Mesodermal cell (in vitro differentiated cells): ENCODE results near the gene COG5. TPM values are rescaled to one million over a fixed set of nuclear protein-coding genes. Genes with fewer than 3 reads are reported as not detected.

ENCODE experiments used
- H3K27ac ChIP-seq: 2 replicates; pipeline ENCODE4 v1.7.0; 2013; ENCODE audit warnings: mild to moderate bottlenecking, low read depth, low read length, moderate library complexity; ENCODE audit not compliant: severe bottlenecking
- H3K36me3 ChIP-seq: 2 replicates; pipeline ENCODE4 v1.7.1; 2013; ENCODE audit warnings: mild to moderate bottlenecking, low read length, moderate library complexity; ENCODE audit not compliant: control insufficient read depth, insufficient read depth
- H3K4me1 ChIP-seq: one replicate; pipeline ENCODE4 v1.7.1; 2013; ENCODE audit warnings: mild to moderate bottlenecking, low read length; ENCODE audit not compliant: insufficient read depth, control insufficient read depth, poor library complexity, severe bottlenecking
- H3K4me3 ChIP-seq: 2 replicates; pipeline ENCODE4 v1.7.0; 2013; ENCODE audit warnings: low read length, control low read depth, mild to moderate bottlenecking; ENCODE audit not compliant: insufficient read depth, poor library complexity, severe bottlenecking; ENCODE audit errors: extremely low read depth
- H3K9me3 ChIP-seq: 2 replicates; pipeline ENCODE4 v1.7.1; 2013; ENCODE audit warnings: mild to moderate bottlenecking, low read length, moderate library complexity; ENCODE audit not compliant: control insufficient read depth
- WGBS, 2 experiments: methylation state at CpG; one replicate each; pipeline ENCODE4 v1.1.5; 2013; ENCODE audit warnings: missing lambda C conversion rate in 2 of 2; ENCODE audit not compliant: insufficient coverage in 2 of 2; 5-methylcytosine and 5-hydroxymethylcytosine counted together
- polyA plus RNA-seq, 2 experiments: library from polyadenylated mRNA; stranded (reverse); fragments of 50-300 nt; gene quantifications; one replicate each; pipeline ENCODE4 v1.2.3, GENCODE V29; 2013

COG5 gene
- 31.0 TPM for polyA plus RNA-seq (2013, experiment 1 of 2)
- polyA plus RNA-seq (2013, experiment 2 of 2), result 32.2 TPM

DNA sequence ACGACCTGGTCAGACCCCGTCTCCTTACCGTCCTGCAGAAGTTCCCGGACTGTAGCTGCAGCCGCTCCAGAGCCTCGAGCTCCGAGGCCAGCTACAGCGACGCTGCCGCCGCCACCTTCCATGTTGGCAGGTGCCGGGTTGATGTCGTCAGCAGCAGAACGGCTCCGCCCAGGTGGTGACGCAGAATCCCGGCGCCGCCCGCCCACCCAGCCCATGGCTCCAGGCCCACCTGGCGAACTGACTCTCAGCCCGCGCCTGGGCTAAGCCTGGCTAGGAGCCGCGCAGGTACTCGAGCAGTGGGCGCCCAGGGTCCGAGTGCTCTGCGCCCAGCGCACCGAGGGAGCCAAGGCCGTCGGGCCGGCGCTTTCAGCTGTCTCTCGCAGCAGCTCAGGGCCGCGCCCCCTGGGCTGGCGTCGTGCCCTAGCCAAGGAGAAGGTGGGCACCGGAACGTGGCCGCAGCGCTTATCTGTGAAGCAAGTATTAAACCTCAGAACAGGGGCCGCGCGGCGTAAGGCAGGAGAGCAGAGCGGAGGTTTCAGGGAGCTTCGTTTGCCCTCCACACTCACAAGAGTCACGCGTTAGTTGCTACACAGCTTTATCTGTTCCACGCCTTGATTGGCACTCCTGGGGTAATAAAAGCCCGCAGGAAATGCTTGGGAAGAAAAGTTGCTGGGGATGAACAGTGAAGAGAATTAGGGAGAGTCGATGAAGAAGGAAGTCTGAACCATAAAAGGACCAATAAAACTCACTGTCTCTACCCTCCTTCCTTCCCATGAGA, at the start of gene COG5, which contains the start of gene DUS4L:
COG5 (minus strand) TSS at position 146 of the 778 bp plus-strand sequence; CDS start at position 122, 24 bp downstream.
DUS4L (plus strand) TSS at position 197 of the 778 bp plus-strand sequence. CDS start 3,100 bp downstream, outside the sequence.
- Histone ChIP-seq H3K27ac (peak within 1 kb of the TSS; percentile 74), H3K4me3 (peak within 1 kb of the TSS; percentile 84), H3K9me3 (no peaks in the 10 kb centered on the region), H3K36me3 (no peaks in the 10 kb centered on the region), H3K4me1 (peaks cover 15% of the 10 kb centered on the region)
- WGBS, 2 experiments, result 0 to 1% methylated on average over 35 to 38 of the region's 55 CpGs

GRCh38 chr7:107613439-107613838, 49.7 kb upstream of the COG5 start:
- 100% methylated on average over 1 of the region's 1 CpG for WGBS, 2 experiments
- H3K9me3 ChIP-seq, result no peaks in the 10 kb centered on the region
- H3K36me3 ChIP-seq, result peaks cover 33% of the 10 kb centered on the region
- H3K4me1 ChIP-seq, result no peaks in the 10 kb centered on the region
- no peak overlapping the region for H3K27ac ChIP-seq
- H3K4me3 ChIP-seq, result no peak overlapping the region

DNA sequence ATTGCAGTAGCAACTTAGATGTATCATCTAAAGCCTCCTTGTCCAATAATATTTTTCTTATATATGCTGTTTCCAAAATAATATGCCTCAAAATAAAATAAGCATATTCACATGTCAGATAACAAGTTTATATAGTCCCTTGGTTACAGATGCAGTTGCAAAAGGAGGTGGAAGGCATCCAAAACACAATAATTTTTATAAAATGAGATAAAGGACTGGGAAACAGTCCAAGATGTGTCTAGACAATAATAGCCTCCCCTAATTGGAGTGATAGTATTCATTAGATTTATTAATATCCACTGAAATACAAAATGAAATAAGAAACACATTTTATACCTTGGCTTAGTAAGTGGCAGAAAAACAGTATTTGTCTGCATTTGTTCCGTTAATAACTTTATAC, 46.6 kb upstream of the COG5 start:
- no peak overlapping the region for H3K27ac ChIP-seq
- WGBS, 2 experiments, result no CpG with 5 or more reads among the region's 1 CpG
- H3K9me3 ChIP-seq, result no peaks in the 10 kb centered on the region
- H3K4me1 ChIP-seq, result no peaks in the 10 kb centered on the region
- H3K36me3 ChIP-seq, result peaks cover 26% of the 10 kb centered on the region
- H3K4me3 ChIP-seq, result no peak overlapping the region

DNA sequence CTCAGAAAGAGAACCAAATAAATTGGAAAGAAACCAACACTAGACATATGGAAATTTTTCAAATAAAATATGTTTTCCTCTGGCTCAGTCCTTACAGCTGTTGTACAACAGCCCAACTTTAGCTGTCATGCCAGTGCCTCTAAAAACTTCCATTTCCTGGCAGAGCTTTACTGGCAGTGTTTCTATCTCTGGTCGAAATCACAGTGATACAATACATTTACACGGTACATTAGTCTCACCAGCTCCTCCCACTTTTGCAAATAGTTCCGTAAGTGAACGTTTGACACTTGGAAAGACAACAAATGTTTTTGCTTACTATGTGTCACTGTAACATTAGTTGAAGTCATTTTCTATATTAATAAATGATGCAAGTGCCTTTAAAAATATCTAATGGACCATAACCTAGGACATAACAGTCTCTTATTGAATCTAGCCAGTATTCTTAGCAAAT, 46.1 kb upstream of the COG5 start:
- WGBS, 2 experiments, result 84 to 94% methylated on average over 2 of the region's 4 CpGs
- Histone ChIP-seq H3K4me1 (no peaks in the 10 kb centered on the region), H3K36me3 (peaks cover 29% of the 10 kb centered on the region), H3K27ac (no peak overlapping the region), H3K4me3 (no peak overlapping the region), H3K9me3 (no peaks in the 10 kb centered on the region)

DNA sequence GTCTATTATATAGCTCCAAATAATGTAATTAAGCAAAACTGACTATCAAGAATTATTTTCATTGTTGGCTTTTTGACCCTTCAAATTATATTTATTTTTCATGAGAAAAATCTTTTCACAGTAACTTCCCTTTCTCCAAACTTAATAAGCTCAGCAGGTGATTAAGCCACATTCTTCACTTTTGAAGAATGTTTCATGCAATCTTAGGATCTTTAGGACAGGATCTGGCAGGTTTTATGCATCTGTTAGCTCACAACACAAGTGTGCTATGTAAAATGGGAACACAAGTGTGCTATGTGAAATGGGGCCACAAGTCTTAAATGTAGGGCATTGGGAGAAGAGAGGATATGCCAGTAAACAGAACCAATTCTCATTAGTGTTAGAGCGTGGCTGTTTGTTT, 42.6 kb upstream of the COG5 start:
- no CpG with 5 or more reads among the region's 1 CpG for WGBS, 2 experiments
- Histone ChIP-seq H3K4me3 (no peak overlapping the region), H3K27ac (no peak overlapping the region), H3K4me1 (no peaks in the 10 kb centered on the region), H3K9me3 (no peaks in the 10 kb centered on the region), H3K36me3 (peaks cover 18% of the 10 kb centered on the region)

DNA sequence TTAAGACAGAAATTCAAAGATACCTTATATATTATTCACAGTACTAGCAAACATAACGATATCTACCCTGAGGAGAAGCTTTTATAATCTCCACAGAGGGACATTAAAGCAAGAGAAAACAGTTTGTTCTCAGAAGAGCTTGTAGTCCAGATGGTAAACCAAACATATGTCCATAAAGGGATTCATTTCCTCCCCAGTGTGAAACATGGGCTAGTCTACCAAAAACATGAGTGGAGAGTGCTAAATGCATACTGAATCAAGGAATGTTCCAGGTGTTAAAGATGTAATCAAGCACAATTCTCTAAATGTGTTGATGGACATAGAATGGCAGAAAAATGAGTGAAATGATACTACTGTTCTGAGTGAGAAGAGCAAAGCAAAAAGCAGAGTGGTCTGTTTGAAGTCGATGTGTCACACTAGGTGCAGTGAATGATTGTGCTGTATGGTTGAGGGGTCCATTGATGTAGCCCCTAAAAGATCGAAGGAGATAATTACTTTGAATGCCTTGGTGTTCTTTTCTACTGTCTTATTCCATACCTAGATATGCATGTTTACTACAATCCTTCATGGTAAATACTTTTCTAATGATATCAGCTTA, 41.6 kb upstream of the COG5 start:
- Histone ChIP-seq H3K27ac (no peak overlapping the region), H3K36me3 (peaks cover 25% of the 10 kb centered on the region), H3K4me1 (no peaks in the 10 kb centered on the region), H3K4me3 (no peak overlapping the region), H3K9me3 (no peaks in the 10 kb centered on the region)
- WGBS, 2 experiments, result 92 to 100% methylated on average over 1 of the region's 3 CpGs

DNA sequence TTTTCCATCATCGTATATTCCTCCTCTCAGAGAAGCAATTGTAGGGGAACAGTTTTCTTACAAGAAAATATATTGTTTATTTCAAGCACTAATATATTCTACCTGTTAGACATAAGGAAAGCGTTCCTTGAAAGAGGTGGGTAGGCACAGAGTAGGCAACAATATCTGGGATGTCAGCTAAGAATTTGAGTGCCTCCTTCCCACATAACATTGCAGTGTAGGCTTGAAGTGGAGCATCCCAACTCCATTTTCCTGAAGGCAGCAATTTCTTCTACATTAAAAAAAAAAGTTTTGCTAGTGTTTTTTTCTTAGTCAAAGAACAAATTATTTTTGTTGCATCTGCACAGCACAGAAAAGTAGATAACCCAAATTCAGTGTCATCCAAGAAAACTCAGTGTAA, 37.1 kb upstream of the COG5 start:
- Histone ChIP-seq H3K9me3 (no peaks in the 10 kb centered on the region), H3K27ac (no peak overlapping the region), H3K4me3 (no peak overlapping the region), H3K36me3 (peaks cover 19% of the 10 kb centered on the region), H3K4me1 (peaks cover 9% of the 10 kb centered on the region)
- no CpG with 5 or more reads among the region's 2 CpGs for WGBS, 2 experiments

- WGBS, 2 experiments, result 100% methylated on average over 1 of the region's 1 CpG; no CpG with 5 or more reads in 1 of the 2 experiments
Observed at GRCh38 chr7:107599262-107599661, 35.5 kb upstream of the COG5 start.

GRCh38 chr7:107597953-107598352, 34.2 kb upstream of the COG5 start:
- Histone ChIP-seq H3K9me3 (no peaks in the 10 kb centered on the region), H3K4me1 (peaks cover 14% of the 10 kb centered on the region), H3K4me3 (no peak overlapping the region), H3K36me3 (peaks cover 22% of the 10 kb centered on the region), H3K27ac (no peak overlapping the region)
- 83% methylated on average over 1 of the region's 4 CpGs; no CpG with 5 or more reads in 1 of the 2 experiments for WGBS, 2 experiments

More at GRCh38 chr7:107599262-107599661, 35.5 kb upstream of the COG5 start:
- peaks cover 17% of the 10 kb centered on the region for H3K36me3 ChIP-seq
- no peak overlapping the region for H3K4me3 ChIP-seq
- H3K9me3 ChIP-seq, result no peaks in the 10 kb centered on the region
- H3K27ac ChIP-seq, result no peak overlapping the region
- H3K4me1 ChIP-seq, result peaks cover 14% of the 10 kb centered on the region

- H3K36me3 ChIP-seq, result peaks cover 22% of the 10 kb centered on the region
- H3K4me1 ChIP-seq, result peaks cover 14% of the 10 kb centered on the region
- no peaks in the 10 kb centered on the region for H3K9me3 ChIP-seq
- no CpG with 5 or more reads among the region's 1 CpG for WGBS, 2 experiments
- no peak overlapping the region for H3K27ac ChIP-seq
- H3K4me3 ChIP-seq, result no peak overlapping the region
Observed at GRCh38 chr7:107597582-107597916, 33.8 kb upstream of the COG5 start.
